ENCODE results near the gene SGSM1. TPM values are rescaled to one million over a fixed set of nuclear protein-coding genes. Genes with fewer than 3 reads are reported as not detected.

SGSM1 gene
- total RNA-seq, 1 donor from 2014 or later = 0.09 TPM

GRCh38 chr22:24925586-24926427 is 119.8 kb downstream of the SGSM1 start:
- CTCF ChIA-PET = no interaction called here
- TF ChIP-seq, protein P1, sequence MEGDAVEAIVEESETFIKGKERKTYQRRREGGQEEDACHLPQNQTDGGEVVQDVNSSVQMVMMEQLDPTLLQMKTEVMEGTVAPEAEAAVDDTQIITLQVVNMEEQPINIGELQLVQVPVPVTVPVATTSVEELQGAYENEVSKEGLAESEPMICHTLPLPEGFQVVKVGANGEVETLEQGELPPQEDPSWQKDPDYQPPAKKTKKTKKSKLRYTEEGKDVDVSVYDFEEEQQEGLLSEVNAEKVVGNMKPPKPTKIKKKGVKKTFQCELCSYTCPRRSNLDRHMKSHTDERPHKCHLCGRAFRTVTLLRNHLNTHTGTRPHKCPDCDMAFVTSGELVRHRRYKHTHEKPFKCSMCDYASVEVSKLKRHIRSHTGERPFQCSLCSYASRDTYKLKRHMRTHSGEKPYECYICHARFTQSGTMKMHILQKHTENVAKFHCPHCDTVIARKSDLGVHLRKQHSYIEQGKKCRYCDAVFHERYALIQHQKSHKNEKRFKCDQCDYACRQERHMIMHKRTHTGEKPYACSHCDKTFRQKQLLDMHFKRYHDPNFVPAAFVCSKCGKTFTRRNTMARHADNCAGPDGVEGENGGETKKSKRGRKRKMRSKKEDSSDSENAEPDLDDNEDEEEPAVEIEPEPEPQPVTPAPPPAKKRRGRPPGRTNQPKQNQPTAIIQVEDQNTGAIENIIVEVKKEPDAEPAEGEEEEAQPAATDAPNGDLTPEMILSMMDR (IDR thresholded peaks at IDR 0.05) = no peak

GRCh38 chr22:24926428-24926725 is 120.4 kb downstream of the SGSM1 start:
- TF ChIP-seq, protein P1 (IDR thresholded peaks at IDR 0.05) = no peak
- H3K4me3 Mint-ChIP-seq = no peak overlapping the region
- no peak overlapping the region for H3K27ac Mint-ChIP-seq
- H3K36me3 Mint-ChIP-seq (ENCODE audit: low read depth) = no peaks in the 10 kb centered on the region
- intact Hi-C loops (cut with micrococcal nuclease) = no loop called here
- no peaks in the 10 kb centered on the region for H3K9me3 Mint-ChIP-seq
- CTCF ChIA-PET = no interaction called here
- POLR2A ChIA-PET = interaction anchor here (0.5 kb wide), 1 partner anchor 425 kb away, joined by 6 read pairs; no protein-coding TSS in a partner anchor
- no peaks in the 10 kb centered on the region for H3K4me1 Mint-ChIP-seq
- peaks cover 12% of the 10 kb centered on the region for H3K27me3 Mint-ChIP-seq
- ATAC-seq (ENCODE audit: low read depth) = no peak
- no peak for DNase-seq

More at GRCh38 chr22:24925586-24926427, 119.8 kb downstream of the SGSM1 start:
- H3K36me3 Mint-ChIP-seq (ENCODE audit: low read depth) = no peaks in the 10 kb centered on the region
- H3K27ac Mint-ChIP-seq = no peak overlapping the region
- no peak for DNase-seq
- no peak for ATAC-seq (ENCODE audit: low read depth)
- intact Hi-C loops (cut with micrococcal nuclease) = no loop called here
- POLR2A ChIA-PET = interaction anchor here (0.5 kb wide), 1 partner anchor 425 kb away, joined by 6 read pairs; no protein-coding TSS in a partner anchor
- peaks cover 10% of the 10 kb centered on the region for H3K27me3 Mint-ChIP-seq
- no peak overlapping the region for H3K4me3 Mint-ChIP-seq
- H3K9me3 Mint-ChIP-seq = no peaks in the 10 kb centered on the region
- H3K4me1 Mint-ChIP-seq = no peaks in the 10 kb centered on the region

GRCh38 chr22:24926849-24927579 is 121.0 kb downstream of the SGSM1 start:
- no peaks in the 10 kb centered on the region for H3K36me3 Mint-ChIP-seq (ENCODE audit: low read depth)
- H3K27me3 Mint-ChIP-seq = peaks cover 14% of the 10 kb centered on the region
- ChIA-PET CTCF (no interaction called here), POLR2A (no interaction called here)
- H3K4me3 Mint-ChIP-seq = no peak overlapping the region
- no peaks in the 10 kb centered on the region for H3K9me3 Mint-ChIP-seq
- TF ChIP-seq, protein P1 (IDR thresholded peaks at IDR 0.05) = no peak
- H3K4me1 Mint-ChIP-seq = no peaks in the 10 kb centered on the region
- no peak for DNase-seq
- H3K27ac Mint-ChIP-seq = no peak overlapping the region
- ATAC-seq (ENCODE audit: low read depth) = no peak
- intact Hi-C loops (cut with micrococcal nuclease) = no loop called here

- H3K27me3 Mint-ChIP-seq = peaks cover 20% of the 10 kb centered on the region
- CTCF ChIA-PET = no interaction called here
- no peak overlapping the region for H3K4me3 Mint-ChIP-seq
- intact Hi-C loops (cut with micrococcal nuclease) = no loop called here
- TF ChIP-seq, protein P1 (IDR thresholded peaks at IDR 0.05) = no peak
- no peak overlapping the region for H3K27ac Mint-ChIP-seq
- H3K4me1 Mint-ChIP-seq = no peaks in the 10 kb centered on the region
- no peak for DNase-seq
- no peaks in the 10 kb centered on the region for H3K36me3 Mint-ChIP-seq (ENCODE audit: low read depth)
- POLR2A ChIA-PET = no interaction called here
- no peaks in the 10 kb centered on the region for H3K9me3 Mint-ChIP-seq
- ATAC-seq (ENCODE audit: low read depth) = no peak
Observed at GRCh38 chr22:24928322-24928721, 122.3 kb downstream of the SGSM1 start.

DNA sequence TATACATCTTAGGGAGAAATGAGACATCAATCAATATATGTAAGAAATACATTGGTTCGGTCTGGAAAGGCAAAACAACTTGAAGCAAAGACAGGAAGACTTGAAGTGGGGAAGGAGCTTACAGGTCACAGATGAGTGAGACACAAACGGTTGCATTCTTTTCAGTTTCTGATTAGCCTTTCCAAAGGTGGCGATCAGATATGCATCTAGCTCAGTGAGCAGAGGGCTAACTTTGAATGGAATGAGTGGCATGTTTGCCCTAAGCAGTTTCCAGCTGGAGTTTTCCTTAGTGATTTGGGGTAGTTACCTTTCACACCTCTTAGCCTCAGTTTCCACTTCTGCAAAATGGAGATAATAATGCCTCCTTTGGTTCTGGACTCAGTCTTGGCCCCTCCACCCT is 124.7 kb downstream of the SGSM1 start:
- Mint-ChIP-seq H3K9me3 (no peaks in the 10 kb centered on the region), H3K27ac (no peak overlapping the region), H3K27me3 (peaks cover 22% of the 10 kb centered on the region), H3K36me3 (ENCODE audit: low read depth) (no peaks in the 10 kb centered on the region), H3K4me1 (no peaks in the 10 kb centered on the region), H3K4me3 (no peak overlapping the region)
- intact Hi-C loops (cut with micrococcal nuclease) = no loop called here
- ChIA-PET POLR2A (no interaction called here), CTCF (interaction anchor here (1.4 kb wide), 1 partner anchor 8 kb away, joined by 4 read pairs; no protein-coding TSS in a partner anchor)
- TF ChIP-seq, protein P1 (IDR thresholded peaks at IDR 0.05) = no peak
- no peak for ATAC-seq (ENCODE audit: low read depth)
- DNase-seq = no peak

Data from activated B cell treated with CpG ODN at 0.5 μM for 24 hours (primary cell).